HepG2 (cell line): ENCODE data around the gene LASP1. TPM values are rescaled to one million over a fixed set of nuclear protein-coding genes. Genes with fewer than 3 reads are reported as not detected.

Experiments
- FOXA3 ChIP-seq: IDR thresholded peaks from 2 replicates; pipeline ENCODE4 v1.6.1; 2016; ENCODE audit warnings: missing genetic modification reagents, missing compliant biosample characterization
- HNRNPLL ChIP-seq: fragments of 200-400 bp; formaldehyde crosslinking; IDR thresholded peaks from 2 replicates; pipeline ENCODE4 v1.6.1; 2017; ENCODE audit warnings: mild to moderate bottlenecking, low read depth, low read length; ENCODE audit not compliant: poor library complexity, severe bottlenecking
- NCOR1 ChIP-seq: fragments of 200-600 bp; sonication (generic); IDR thresholded peaks from 2 replicates; pipeline ENCODE4 v1.7.0; 2017; ENCODE audit warnings: antibody characterized with exemption, low read length, borderline replicate concordance
- RARA ChIP-seq: IDR thresholded peaks from 2 replicates; pipeline ENCODE4 v1.6.1; 2016; ENCODE audit warnings: missing genetic modification reagents, missing compliant biosample characterization
- RORA ChIP-seq: sonication (generic); formaldehyde crosslinking; IDR thresholded peaks from 2 replicates; pipeline ENCODE4 v1.5.0; 2020; ENCODE audit warnings: mild to moderate bottlenecking, missing genetic modification reagents, moderate library complexity
- RXRB ChIP-seq: IDR thresholded peaks from 2 replicates; pipeline ENCODE4 v1.6.1; 2016; ENCODE audit warnings: borderline replicate concordance, missing genetic modification reagents, missing compliant biosample characterization
- ZBTB8A ChIP-seq: sonication (generic); formaldehyde crosslinking; IDR thresholded peaks from 2 replicates; pipeline ENCODE4 v1.4.0; 2020; ENCODE audit warnings: mild to moderate bottlenecking, low read depth, missing genetic modification reagents, borderline replicate concordance
- ZNF337 ChIP-seq: sonication (generic); formaldehyde crosslinking; IDR thresholded peaks from 2 replicates; pipeline ENCODE4 v1.5.1; 2020; ENCODE audit warnings: missing genetic modification reagents, low read depth, mild to moderate bottlenecking, borderline replicate concordance
- ZNF441 ChIP-seq: sonication (generic); formaldehyde crosslinking; IDR thresholded peaks from 2 replicates; pipeline ENCODE4 v1.7.0; 2021; ENCODE audit warnings: missing genetic modification reagents, borderline replicate concordance
- ZNF562 ChIP-seq: sonication (generic); formaldehyde crosslinking; IDR thresholded peaks from 2 replicates; pipeline ENCODE4 v1.8.0; 2022; ENCODE audit warnings: missing genetic modification reagents, borderline replicate concordance
- ZNF570 ChIP-seq: sonication (generic); formaldehyde crosslinking; IDR thresholded peaks from 2 replicates; pipeline ENCODE4 v1.4.0; 2020; ENCODE audit warnings: mild to moderate bottlenecking, missing genetic modification reagents, borderline replicate concordance
- ZNF749 ChIP-seq: sonication (generic); formaldehyde crosslinking; IDR thresholded peaks from 2 replicates; pipeline ENCODE4 v1.8.0; 2022; ENCODE audit warnings: mild to moderate bottlenecking, missing genetic modification reagents, moderate library complexity, borderline replicate concordance
- ZNF75D ChIP-seq: sonication (generic); formaldehyde crosslinking; IDR thresholded peaks from 2 replicates; pipeline ENCODE4 v1.8.1; 2023; ENCODE audit warnings: missing genetic modification reagents, mild to moderate bottlenecking, borderline replicate concordance
- ZNF792 ChIP-seq: IDR thresholded peaks from 2 replicates; pipeline ENCODE4 v1.6.1; 2016
- polyA plus RNA-seq, 8 experiments: library from polyadenylated mRNA; depleted of rRNA in 3 of 8; stranded (reverse) in 7 of 8; unstranded in 1 of 8; fragments of >200 nt; fragmentation: Illumina TruSeq in 4 of 8; extraction: Trizol in 4 of 8; gene quantifications; 2 replicates each; pipeline versions ENCODE4 v1.2.1 to v1.2.3, GENCODE V29; 2011 to 2016; ENCODE audit warnings: low read depth in 4 of 8, missing spikeins in 1 of 8, mixed read lengths in 1 of 8; ENCODE audit not compliant: insufficient read depth in 1 of 8
- total RNA-seq, 5 experiments: library from RNA; depleted of rRNA; stranded (reverse); fragments of >200 nt; fragmentation: Illumina TruSeq; extraction: Trizol; gene quantifications; 2 replicates each; pipeline ENCODE4 v1.2.3, GENCODE V29; 2016; ENCODE audit warnings: low read depth in 1 of 5
- TF ChIP-seq, protein P1 (sequence below): IDR thresholded peaks from 2 replicates; pipeline ENCODE4 v1.6.1; 2016; ENCODE audit warnings: mild to moderate bottlenecking, missing biosample characterization, missing genetic modification reagents
- TF ChIP-seq, protein P2 (sequence below): conservative IDR thresholded peaks from 2 replicates; pipeline ENCODE4 v1.6.1; 2018; ENCODE audit warnings: missing genetic modification reagents
- TF ChIP-seq, protein P3 (sequence below): sonication (generic); formaldehyde crosslinking; conservative IDR thresholded peaks from 2 replicates; pipeline ENCODE4 v1.4.0; 2020; ENCODE audit warnings: mild to moderate bottlenecking, missing genetic modification reagents, moderate library complexity
- TF ChIP-seq, protein P4 (sequence below): sonication (generic); formaldehyde crosslinking; IDR thresholded peaks from 2 replicates; pipeline ENCODE4 v1.4.0; 2020; ENCODE audit warnings: missing genetic modification reagents
- TF ChIP-seq, protein P5 (sequence below): sonication (generic); formaldehyde crosslinking; IDR thresholded peaks from 2 replicates; pipeline ENCODE4 v1.8.1; 2023; ENCODE audit warnings: mild to moderate bottlenecking, missing genetic modification reagents

Gene LASP1
- total and polyA plus RNA-seq, 2 of the 13 experiments (the other 11 are each of a cell fraction or from before 2014, with no cell fraction given) = 70.1 to 97.0 TPM

DNA sequence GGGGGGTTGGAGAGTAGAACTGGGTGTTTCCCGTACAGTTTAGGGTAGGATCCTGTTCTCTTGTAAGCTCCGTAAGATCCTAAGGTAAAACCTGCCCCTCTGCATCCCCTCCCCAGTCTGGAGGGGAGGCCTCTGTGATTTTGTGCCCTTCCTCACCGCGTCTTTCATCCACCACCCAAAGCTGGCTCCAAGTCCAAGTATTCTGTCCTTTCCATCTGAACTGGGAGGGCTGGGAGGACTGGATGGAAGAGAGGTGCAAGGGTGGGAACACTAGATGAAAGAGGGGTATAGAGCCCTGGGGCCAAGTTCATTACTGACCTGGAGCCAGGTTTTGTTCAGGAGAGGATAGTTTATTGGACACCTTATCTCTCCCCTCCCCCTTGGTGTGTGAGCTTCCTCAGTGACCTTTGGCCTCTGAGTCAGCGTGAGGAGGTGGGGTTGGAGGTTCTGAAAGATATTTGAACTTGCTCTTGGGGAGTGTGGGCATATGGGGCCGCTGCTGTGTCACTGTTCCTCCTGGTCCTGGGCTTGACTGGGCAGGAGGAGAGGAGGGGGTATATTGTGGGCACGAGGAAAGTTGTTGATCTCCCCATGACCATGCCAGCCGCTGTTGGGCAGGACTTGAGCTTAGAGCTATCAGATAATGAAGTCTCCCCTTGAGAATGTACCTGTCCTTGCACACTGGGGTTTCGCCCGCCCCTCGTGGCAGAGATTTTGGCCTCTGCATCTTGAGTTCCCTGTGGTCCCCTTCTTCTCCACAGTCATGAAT lies 1.6 kb downstream of the LASP1 start (continued):
- TF ChIP-seq ZBTB8A (CRISPR knock-in tag) = no peak
- no peak for TF ChIP-seq HNRNPLL
- TF ChIP-seq ZNF337 (CRISPR knock-in tag) = no peak
- TF ChIP-seq, protein P1, sequence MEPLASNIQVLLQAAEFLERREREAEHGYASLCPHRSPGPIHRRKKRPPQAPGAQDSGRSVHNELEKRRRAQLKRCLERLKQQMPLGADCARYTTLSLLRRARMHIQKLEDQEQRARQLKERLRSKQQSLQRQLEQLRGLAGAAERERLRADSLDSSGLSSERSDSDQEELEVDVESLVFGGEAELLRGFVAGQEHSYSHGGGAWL (CRISPR knock-in tag) = no peak; the same call in 1 of the 2 replicates
- TF ChIP-seq RXRB (CRISPR knock-in tag) = peak; percentile 97
- no peak for TF ChIP-seq ZNF570 (CRISPR knock-in tag)
- TF ChIP-seq RORA (CRISPR knock-in tag) = no peak
- peak; percentile 38; the same call in 1 of the 2 replicates for TF ChIP-seq ZNF441 (CRISPR knock-in tag)
- TF ChIP-seq ZNF562 (CRISPR knock-in tag) = no peak
- no peak for TF ChIP-seq ZNF749
- TF ChIP-seq RARA (CRISPR knock-in tag) = peak; percentile 96
- TF ChIP-seq, protein P2, sequence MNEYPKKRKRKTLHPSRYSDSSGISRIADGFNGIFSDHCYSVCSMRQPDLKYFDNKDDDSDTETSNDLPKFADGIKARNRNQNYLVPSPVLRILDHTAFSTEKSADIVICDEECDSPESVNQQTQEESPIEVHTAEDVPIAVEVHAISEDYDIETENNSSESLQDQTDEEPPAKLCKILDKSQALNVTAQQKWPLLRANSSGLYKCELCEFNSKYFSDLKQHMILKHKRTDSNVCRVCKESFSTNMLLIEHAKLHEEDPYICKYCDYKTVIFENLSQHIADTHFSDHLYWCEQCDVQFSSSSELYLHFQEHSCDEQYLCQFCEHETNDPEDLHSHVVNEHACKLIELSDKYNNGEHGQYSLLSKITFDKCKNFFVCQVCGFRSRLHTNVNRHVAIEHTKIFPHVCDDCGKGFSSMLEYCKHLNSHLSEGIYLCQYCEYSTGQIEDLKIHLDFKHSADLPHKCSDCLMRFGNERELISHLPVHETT = 0 out of 2 replicates have a peak, but pooled peaks have one; percentile 53
- TF ChIP-seq FOXA3 (CRISPR knock-in tag) = peak; percentile 82
- no peak for TF ChIP-seq ZNF75D (CRISPR knock-in tag)
- peak; percentile 96 for TF ChIP-seq NCOR1
- TF ChIP-seq, protein P3, sequence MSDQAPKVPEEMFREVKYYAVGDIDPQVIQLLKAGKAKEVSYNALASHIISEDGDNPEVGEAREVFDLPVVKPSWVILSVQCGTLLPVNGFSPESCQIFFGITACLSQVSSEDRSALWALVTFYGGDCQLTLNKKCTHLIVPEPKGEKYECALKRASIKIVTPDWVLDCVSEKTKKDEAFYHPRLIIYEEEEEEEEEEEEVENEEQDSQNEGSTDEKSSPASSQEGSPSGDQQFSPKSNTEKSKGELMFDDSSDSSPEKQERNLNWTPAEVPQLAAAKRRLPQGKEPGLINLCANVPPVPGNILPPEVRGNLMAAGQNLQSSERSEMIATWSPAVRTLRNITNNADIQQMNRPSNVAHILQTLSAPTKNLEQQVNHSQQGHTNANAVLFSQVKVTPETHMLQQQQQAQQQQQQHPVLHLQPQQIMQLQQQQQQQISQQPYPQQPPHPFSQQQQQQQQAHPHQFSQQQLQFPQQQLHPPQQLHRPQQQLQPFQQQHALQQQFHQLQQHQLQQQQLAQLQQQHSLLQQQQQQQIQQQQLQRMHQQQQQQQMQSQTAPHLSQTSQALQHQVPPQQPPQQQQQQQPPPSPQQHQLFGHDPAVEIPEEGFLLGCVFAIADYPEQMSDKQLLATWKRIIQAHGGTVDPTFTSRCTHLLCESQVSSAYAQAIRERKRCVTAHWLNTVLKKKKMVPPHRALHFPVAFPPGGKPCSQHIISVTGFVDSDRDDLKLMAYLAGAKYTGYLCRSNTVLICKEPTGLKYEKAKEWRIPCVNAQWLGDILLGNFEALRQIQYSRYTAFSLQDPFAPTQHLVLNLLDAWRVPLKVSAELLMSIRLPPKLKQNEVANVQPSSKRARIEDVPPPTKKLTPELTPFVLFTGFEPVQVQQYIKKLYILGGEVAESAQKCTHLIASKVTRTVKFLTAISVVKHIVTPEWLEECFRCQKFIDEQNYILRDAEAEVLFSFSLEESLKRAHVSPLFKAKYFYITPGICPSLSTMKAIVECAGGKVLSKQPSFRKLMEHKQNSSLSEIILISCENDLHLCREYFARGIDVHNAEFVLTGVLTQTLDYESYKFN (CRISPR knock-in tag) = peak; percentile 92
- TF ChIP-seq, protein P4, sequence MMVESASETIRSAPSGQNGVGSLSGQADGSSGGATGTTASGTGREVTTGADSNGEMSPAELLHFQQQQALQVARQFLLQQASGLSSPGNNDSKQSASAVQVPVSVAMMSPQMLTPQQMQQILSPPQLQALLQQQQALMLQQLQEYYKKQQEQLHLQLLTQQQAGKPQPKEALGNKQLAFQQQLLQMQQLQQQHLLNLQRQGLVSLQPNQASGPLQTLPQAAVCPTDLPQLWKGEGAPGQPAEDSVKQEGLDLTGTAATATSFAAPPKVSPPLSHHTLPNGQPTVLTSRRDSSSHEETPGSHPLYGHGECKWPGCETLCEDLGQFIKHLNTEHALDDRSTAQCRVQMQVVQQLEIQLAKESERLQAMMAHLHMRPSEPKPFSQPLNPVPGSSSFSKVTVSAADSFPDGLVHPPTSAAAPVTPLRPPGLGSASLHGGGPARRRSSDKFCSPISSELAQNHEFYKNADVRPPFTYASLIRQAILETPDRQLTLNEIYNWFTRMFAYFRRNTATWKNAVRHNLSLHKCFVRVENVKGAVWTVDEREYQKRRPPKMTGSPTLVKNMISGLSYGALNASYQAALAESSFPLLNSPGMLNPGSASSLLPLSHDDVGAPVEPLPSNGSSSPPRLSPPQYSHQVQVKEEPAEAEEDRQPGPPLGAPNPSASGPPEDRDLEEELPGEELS (CRISPR knock-in tag) = peak; percentile 89
- TF ChIP-seq, protein P5, sequence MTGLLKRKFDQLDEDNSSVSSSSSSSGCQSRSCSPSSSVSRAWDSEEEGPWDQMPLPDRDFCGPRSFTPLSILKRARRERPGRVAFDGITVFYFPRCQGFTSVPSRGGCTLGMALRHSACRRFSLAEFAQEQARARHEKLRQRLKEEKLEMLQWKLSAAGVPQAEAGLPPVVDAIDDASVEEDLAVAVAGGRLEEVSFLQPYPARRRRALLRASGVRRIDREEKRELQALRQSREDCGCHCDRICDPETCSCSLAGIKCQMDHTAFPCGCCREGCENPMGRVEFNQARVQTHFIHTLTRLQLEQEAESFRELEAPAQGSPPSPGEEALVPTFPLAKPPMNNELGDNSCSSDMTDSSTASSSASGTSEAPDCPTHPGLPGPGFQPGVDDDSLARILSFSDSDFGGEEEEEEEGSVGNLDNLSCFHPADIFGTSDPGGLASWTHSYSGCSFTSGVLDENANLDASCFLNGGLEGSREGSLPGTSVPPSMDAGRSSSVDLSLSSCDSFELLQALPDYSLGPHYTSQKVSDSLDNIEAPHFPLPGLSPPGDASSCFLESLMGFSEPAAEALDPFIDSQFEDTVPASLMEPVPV (CRISPR knock-in tag) = peak; percentile 49; the same call in 1 of the 2 replicates
- TF ChIP-seq ZNF792 = peak; percentile 95
